NCI-H128 (cell line): ENCODE data around the gene MRPL21.
A peak's percentile ranks its signal among the peaks of the same experiment; 100 is the strongest.

Experiments
- DNase-seq: peaks from one replicate; lab custom pipeline; 2025; ENCODE audit not compliant: unreplicated experiment; lab: John Stamatoyannopoulos, UW

MRPL21 gene

GRCh38 chr11:68903288-68904247, at the start of gene MRPL21, which contains the start of gene IGHMBP2:
TSS of gene MRPL21 (minus strand) at chr11:68903832. CDS start at chr11:68903810, 22 bp downstream.
TSS of gene IGHMBP2 (plus strand) at chr11:68903891. CDS start at chr11:68903953, 62 bp downstream.
- DNase-seq, result peak; percentile 47

DNA sequence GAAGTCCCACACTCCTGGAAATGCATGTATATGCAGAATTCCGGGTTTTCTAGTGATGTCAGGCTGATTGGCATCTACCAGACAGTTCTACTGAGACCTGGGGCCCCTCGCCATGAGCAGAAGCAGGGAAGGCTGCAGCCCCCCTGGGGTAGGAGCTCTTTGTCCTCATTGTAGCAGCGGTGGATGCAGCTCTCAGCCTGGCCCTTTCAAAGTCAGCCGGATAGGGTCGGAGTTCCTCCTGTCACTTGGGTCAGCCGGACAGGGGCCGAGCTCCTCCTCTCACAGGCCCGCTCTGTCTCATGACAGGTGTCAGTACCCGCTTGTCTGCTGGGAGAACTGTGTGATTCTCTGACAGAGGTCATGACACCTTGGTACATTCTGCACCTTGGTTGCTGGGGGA, 47.1 kb upstream of the MRPL21 start:
- no peak for DNase-seq

- no peak for DNase-seq
These were observed 46.6 kb upstream of the MRPL21 start for GRCh38 chr11:68950270-68950669.

- no peak for DNase-seq
These were observed 45.3 kb upstream of the MRPL21 start for GRCh38 chr11:68948935-68949334.

GRCh38 chr11:68948496-68948895, 44.9 kb upstream of the MRPL21 start:
- no peak for DNase-seq

DNA sequence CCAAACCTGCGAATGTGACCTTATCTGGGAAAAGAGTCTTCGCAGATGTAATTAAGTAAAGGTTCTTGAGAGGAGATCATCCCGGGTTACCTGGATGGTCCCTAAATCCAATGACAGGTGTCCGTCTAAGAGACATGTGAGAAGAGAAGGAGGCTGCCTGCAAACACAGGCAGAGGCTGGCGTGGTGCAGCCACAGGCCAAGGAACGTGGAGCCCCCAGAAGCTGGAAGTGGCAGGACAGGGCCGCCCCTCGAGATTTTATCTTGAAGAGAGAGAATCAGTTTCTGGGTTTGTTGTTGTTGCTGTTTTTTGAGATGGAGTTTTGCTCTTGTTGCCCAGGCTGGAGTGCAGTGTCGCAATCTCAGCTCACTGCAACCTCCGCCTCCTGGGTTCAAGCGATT, 43.5 kb upstream of the MRPL21 start:
- DNase-seq, result no peak

GRCh38 chr11:68946416-68947090, 42.9 kb upstream of the MRPL21 start:
- DNase-seq, result no peak

DNA sequence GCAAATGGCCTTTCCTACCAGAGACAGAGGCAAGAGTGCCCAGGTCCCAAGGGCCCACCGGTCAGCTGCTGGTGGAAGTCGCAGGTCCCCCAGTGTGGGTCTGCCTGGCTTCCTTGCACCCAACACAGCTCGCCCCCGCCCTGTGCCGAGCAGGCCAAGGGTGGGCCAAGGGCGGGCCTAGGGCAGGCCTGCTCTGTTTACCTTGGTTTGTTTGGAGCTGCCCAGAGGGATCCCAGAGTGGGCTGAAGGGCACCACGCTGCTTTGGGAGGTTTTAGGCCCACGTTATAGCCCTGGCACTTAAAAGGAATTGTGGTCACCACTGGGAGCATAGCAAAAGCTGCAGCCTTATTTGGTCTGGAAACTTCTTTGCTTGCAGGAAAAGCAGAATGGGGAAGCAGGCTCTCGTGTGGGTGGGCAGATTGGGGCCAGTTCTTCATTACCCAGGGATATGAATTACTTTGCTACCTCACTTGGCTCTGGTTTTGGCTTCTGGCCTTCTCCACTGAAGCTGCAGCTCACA, 39.2 kb upstream of the MRPL21 start:
- no peak for DNase-seq

- no peak for DNase-seq
These were observed 38.5 kb upstream of the MRPL21 start for GRCh38 chr11:68942095-68942620.

DNA sequence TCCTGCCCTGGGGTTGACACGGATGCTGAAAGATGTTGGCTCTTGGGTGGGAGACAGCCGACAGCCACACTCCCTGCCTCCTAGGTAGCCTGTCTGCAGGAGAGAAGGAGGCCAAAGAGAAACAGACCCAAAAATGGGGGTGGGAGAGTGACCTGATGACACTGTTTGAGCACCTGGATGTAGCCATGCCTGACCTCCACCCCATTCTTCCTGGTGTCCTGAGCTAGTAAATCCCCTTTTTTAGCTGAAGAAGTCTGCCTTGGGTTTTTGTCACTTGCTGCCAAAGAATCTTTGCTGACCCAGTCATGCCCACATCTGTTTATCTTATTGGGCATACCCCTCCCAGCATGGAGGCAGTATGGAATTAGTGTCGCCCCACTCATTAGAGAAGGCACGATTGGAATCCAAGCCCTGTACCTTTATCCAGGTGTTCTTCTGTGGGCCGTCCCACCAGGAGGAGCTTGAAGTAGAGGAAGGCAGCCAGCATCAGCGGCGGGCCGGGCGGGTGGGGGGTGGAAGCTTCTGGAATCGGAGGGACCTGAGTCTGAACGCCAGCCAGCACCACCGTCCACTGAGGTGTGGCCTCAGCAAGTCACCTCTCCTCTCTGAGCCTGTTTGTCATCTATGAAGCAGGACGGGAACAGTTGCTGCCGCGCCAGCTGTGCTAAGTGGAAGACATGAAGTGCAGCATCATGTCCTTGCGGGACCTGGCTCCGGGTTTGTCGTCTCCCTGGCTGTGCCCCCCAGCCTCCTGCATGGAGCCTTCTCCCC, 37.9 kb upstream of the MRPL21 start:
- no peak for DNase-seq

DNA sequence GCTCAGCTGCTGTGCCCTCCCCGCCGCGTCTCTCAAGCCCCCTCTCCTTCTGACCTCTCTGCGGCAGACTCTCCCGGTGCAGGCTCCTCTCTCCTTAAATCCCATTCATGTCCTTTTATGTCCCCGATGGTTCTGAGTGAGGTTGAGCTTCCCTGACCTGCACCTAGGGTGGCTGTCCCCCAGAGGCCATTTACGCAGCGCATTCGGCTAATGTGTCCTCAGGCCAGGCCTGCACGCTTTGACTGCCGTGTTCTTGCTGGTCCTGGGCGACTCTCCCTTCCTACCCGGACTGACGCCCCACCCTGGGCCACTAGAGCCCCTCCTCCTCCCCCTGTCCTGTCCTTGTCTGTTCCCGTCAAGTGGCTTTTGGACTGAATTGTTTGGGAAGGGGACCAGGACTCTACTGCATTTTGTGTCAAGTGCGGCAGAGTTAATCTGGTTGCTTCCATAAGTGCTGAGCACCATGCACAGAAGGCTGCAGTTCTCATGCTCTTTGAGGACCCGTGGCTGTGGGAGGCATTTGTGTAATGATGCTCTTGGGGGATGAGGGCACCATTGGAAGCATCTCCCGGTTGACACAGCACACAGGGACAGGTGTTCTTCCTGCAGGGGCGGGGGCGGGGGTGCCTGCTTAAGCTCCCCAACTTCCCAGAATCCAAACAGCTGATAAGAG, 37.2 kb upstream of the MRPL21 start:
- DNase-seq, result no peak

DNA sequence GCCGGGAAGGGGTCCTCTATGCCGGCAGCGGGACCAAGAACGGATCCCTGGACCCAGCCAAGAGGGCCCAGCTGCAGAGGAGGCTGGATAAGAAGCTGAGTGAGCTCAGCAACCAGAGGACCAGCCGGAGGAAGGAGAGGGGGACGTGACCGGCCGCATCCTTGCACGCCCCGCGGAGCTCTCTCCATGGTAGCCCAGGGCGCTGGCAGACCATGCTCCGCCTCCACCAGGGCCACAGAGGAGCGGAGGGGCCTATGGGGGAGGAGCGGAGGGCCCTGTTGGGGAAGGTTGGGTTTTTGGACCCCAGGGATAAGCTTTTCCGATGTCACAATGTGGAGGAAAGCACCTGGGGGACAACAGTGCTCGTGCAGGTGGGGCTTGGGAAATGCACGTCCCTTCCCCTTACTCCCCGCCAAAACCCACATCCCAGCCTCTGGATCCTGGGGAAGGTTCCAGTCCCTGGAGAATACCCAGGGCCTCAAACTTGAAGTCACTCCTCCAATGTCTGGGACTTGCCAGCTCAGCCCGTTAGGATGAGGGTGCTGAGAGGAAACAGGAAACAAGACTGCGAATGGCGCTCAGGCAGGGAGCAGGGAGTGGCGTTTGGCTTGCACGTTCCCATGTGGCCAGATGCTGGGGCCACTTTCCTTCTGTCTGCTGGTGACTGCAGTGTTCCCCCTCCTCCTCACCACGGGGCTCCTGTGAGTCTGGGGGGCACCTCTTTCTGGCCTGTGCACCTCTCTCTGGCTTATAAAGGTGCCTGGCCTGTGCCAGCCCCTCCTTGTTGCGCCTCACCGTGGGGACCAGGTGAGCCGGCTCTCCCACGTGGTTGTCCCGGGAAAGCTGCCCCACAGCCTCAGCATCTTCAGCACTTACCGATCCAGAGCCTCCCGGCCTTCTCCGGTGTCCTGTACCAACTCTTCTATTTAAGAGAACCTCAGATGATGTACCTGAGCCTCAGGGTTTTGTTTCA, 36.2 kb upstream of the MRPL21 start:
- DNase-seq, result no peak

GRCh38 chr11:68938816-68939582, 35.4 kb upstream of the MRPL21 start:
- no peak for DNase-seq

DNA sequence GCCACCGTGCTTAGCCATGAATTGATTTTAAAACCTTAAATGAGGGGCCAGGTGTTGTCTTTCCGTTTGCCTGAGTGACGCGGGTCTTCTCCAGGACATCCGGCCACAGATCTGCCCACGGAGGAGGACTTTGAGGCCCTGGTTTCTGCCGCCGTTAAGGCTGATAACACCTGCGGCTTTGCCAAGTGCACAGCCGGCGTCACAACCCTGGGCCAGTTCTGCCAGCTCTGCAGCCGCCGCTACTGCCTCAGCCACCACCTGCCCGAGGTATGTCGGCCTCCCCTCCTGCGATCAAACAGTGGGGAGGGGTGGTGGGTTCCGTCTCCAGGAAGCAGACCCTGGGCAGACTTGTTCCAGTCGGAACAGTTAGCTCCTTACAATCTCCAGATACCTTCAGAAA, 34.5 kb upstream of the MRPL21 start:
- DNase-seq, result no peak

DNA sequence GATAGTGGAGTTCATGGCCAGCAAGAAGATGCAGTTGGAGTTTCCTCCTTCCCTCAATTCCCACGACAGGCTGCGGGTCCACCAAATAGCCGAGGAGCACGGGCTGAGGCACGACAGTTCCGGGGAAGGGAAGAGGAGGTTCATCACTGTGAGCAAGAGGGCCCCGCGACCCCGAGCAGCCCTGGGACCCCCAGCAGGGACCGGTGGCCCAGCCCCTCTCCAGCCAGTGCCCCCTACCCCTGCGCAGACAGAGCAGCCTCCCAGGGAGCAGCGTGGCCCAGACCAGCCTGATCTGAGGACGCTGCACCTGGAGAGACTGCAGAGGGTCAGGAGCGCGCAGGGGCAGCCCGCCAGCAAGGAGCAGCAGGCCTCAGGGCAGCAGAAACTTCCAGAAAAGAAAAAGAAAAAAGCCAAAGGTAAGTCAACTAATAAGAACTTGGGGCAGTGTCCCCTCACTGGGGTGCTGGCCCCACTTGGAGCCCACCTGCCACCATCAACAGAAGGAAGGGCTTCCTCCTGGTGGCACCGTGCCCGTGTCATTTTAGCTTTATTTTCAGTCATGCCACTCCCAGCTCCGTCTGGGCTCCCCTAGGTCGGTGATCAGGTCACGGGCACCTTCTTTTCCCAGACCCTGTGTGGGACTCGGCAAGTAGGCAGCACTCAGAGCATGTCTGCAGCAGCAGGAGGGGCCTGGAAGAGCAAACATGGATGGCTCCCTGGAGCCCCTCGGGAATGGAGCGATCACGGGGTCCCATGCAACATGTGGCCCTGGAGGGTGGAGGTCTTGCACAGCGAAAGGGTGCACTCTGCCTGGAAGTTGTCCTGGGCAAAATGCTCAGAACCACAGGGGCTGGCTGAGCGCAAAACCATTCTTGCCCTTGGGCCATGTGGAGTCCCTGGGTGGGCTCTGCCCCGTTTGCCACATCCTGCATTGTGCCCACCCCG, 33.3 kb upstream of the MRPL21 start:
- DNase-seq, result no peak

DNA sequence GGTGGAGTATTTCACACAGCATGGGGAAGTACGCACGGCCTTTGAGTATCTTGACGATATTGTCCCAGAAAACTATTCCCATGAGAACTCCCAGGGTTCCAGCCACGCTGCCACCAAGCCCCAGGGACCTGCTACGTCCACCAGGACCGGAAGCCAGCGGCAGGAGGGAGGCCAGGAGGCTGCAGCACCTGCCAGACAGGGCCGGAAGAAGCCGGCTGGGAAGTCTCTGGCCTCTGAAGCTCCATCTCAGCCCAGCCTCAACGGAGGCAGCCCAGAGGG, 32.7 kb upstream of the MRPL21 start:
- DNase-seq, result no peak

- DNase-seq, result no peak
These were observed 32.1 kb upstream of the MRPL21 start for GRCh38 chr11:68935516-68936357.
